OCI-LY1 (cell line): Measurements from ENCODE around the gene R3HDM1.

ENCODE experiments used
- H2AFZ ChIP-seq: fragments of 200-600 bp; sonication (generic), shearing (Covaris generic); 2 replicates; pipeline ENCODE4 v1.6.0; 2014; ENCODE audit warnings: antibody characterized with exemption, mild to moderate bottlenecking, low read length
- H3F3A ChIP-seq: fragments of 200-600 bp; sonication (generic), shearing (Covaris generic); 2 replicates; pipeline ENCODE4 v1.6.0; 2014; ENCODE audit warnings: mild to moderate bottlenecking, antibody characterized with exemption, low read length, moderate library complexity; ENCODE audit not compliant: insufficient read depth
- H3K27ac ChIP-seq: fragments of 200-600 bp; sonication (generic); 2 replicates; pipeline ENCODE4 v1.5.1; 2014; ENCODE audit warnings: low read length, mixed run types, mild to moderate bottlenecking, low read depth; ENCODE audit not compliant: poor library complexity, severe bottlenecking
- H3K27me3 ChIP-seq: fragments of 200-600 bp; sonication (generic); 2 replicates; pipeline ENCODE4 v1.6.0; 2014; ENCODE audit warnings: antibody characterized with exemption, mild to moderate bottlenecking, low read length, moderate library complexity; ENCODE audit not compliant: insufficient read depth
- H3K36me3 ChIP-seq: fragments of 200-600 bp; sonication (generic); 2 replicates; pipeline ENCODE4 v1.6.1; 2014; ENCODE audit warnings: mild to moderate bottlenecking, antibody characterized with exemption, low read length, moderate library complexity, mixed read lengths; ENCODE audit not compliant: insufficient read depth
- H3K4me1 ChIP-seq: fragments of 200-600 bp; sonication (generic); 2 replicates; pipeline ENCODE4 v1.5.1; 2014; ENCODE audit warnings: mild to moderate bottlenecking, low read length, moderate library complexity; ENCODE audit not compliant: insufficient read depth, severe bottlenecking
- H3K4me2 ChIP-seq: fragments of 200-600 bp; sonication (generic), shearing (Covaris generic); 2 replicates; pipeline ENCODE4 v1.6.1; 2014; ENCODE audit warnings: low read length
- H3K4me3 ChIP-seq: fragments of 200-600 bp; sonication (generic); 2 replicates; pipeline ENCODE4 v1.5.1; 2014; ENCODE audit warnings: low read length, low read depth, mild to moderate bottlenecking, mixed read lengths; ENCODE audit not compliant: poor library complexity, severe bottlenecking
- H3K79me2 ChIP-seq: fragments of 200-600 bp; shearing (Covaris generic); 2 replicates; pipeline ENCODE4 v1.6.1; 2016; ENCODE audit warnings: mixed run types, low read length, mixed read lengths; ENCODE audit not compliant: insufficient read depth
- H3K9ac ChIP-seq: fragments of 200-600 bp; sonication (generic), shearing (Covaris generic); 2 replicates; pipeline ENCODE4 v1.6.1; 2014; ENCODE audit warnings: mild to moderate bottlenecking, low read length, mixed read lengths
- H3K9me2 ChIP-seq: fragments of 200-600 bp; sonication (generic), shearing (Covaris generic); 2 replicates; pipeline ENCODE4 v1.6.1; 2014; ENCODE audit warnings: low read depth, mild to moderate bottlenecking, low read length, mixed read lengths
- H3K9me3 ChIP-seq: fragments of 200-600 bp; shearing (Covaris generic); 2 replicates; pipeline ENCODE4 v1.6.1; 2014; ENCODE audit warnings: low read length, mixed read lengths
- H4K20me1 ChIP-seq: fragments of 200-600 bp; sonication (generic), shearing (Covaris generic); 2 replicates; pipeline ENCODE4 v1.6.0; 2016; ENCODE audit warnings: mild to moderate bottlenecking, low read length; ENCODE audit not compliant: insufficient read depth
- EZH2 ChIP-seq: fragments of 200-600 bp; sonication (generic), shearing (Covaris generic); IDR thresholded peaks from 2 replicates; pipeline ENCODE4 v1.8.0; 2017; ENCODE audit warnings: borderline replicate concordance, mixed run types, mild to moderate bottlenecking, antibody characterized with exemption, low read length, moderate library complexity, mixed read lengths
- TF ChIP-seq, protein P1 (sequence below): fragments of 200-600 bp; sonication (generic), shearing (Covaris generic); IDR thresholded peaks from 2 replicates; pipeline ENCODE4 v1.5.1; 2017; ENCODE audit warnings: mild to moderate bottlenecking, antibody characterized with exemption, low read length, moderate library complexity, mixed read lengths

Gene R3HDM1

DNA sequence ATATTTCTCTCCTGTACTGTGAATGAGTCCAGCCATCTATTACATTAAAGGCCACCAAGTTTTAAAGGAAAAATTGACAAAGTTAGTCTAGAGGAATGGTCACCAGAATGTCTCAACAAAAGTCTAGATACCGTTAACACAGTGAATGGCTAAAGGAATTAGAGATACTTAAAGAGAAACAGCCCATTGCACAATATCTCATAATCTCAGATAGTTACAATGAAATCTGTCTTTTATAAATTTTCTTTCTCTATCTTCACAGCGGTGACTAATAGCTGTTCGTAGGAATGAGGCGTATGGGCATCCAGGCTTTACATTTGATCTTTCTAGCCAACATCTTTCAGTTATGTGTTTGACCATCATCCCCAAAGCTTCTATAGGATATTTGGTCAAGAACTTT, 30.6 kb downstream of the R3HDM1 start:
- Histone ChIP-seq H3K9me3 (no peaks in the 10 kb centered on the region), H4K20me1 (no peaks in the 10 kb centered on the region), H3K9ac (no peak overlapping the region), H3K79me2 (peaks cover 78% of the 10 kb centered on the region), H3F3A (0 out of 2 replicates have a peak, but pooled peaks cover 4% of the 10 kb centered on the region), H3K27ac (no peak overlapping the region), H2AFZ (no peak overlapping the region), H3K4me2 (no peak overlapping the region), H3K27me3 (no peaks in the 10 kb centered on the region), H3K9me2 (no peaks in the 10 kb centered on the region), H3K4me3 (no peak overlapping the region), H3K36me3 (peaks cover 40% of the 10 kb centered on the region), H3K4me1 (no peaks in the 10 kb centered on the region)
- TF ChIP-seq, protein P1, sequence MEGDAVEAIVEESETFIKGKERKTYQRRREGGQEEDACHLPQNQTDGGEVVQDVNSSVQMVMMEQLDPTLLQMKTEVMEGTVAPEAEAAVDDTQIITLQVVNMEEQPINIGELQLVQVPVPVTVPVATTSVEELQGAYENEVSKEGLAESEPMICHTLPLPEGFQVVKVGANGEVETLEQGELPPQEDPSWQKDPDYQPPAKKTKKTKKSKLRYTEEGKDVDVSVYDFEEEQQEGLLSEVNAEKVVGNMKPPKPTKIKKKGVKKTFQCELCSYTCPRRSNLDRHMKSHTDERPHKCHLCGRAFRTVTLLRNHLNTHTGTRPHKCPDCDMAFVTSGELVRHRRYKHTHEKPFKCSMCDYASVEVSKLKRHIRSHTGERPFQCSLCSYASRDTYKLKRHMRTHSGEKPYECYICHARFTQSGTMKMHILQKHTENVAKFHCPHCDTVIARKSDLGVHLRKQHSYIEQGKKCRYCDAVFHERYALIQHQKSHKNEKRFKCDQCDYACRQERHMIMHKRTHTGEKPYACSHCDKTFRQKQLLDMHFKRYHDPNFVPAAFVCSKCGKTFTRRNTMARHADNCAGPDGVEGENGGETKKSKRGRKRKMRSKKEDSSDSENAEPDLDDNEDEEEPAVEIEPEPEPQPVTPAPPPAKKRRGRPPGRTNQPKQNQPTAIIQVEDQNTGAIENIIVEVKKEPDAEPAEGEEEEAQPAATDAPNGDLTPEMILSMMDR, result no peak
- no peak for TF ChIP-seq EZH2

DNA sequence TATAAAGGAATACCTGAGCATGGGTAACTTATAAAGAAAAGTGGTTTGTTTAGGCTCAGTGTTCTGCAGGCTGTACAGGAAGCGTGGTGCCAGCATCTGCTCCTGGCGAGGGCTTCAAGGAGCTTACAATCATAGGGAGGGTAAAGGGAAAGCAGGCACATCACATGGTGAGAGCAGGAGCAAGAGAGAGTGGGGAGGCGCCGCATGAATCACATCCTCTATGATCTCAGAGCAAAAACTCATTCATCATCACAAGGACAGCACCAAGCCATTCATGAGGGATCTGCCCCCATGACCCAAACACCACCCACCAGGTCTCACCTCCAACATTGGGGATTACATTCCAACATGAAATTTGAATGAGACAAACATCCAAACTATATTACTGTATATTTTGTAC, 32.5 kb downstream of the R3HDM1 start:
- Histone ChIP-seq H4K20me1 (no peaks in the 10 kb centered on the region), H3K36me3 (peaks cover 46% of the 10 kb centered on the region), H3K27me3 (no peaks in the 10 kb centered on the region), H3K9me3 (no peaks in the 10 kb centered on the region), H3K4me2 (no peak overlapping the region), H3K4me3 (no peak overlapping the region), H3K9me2 (no peaks in the 10 kb centered on the region), H2AFZ (no peak overlapping the region), H3K4me1 (no peaks in the 10 kb centered on the region), H3F3A (0 out of 2 replicates have a peak, but pooled peaks cover 4% of the 10 kb centered on the region), H3K9ac (no peak overlapping the region), H3K27ac (no peak overlapping the region), H3K79me2 (peaks cover 64% of the 10 kb centered on the region)
- TF ChIP-seq EZH2, result no peak
- TF ChIP-seq, protein P1, result no peak

DNA sequence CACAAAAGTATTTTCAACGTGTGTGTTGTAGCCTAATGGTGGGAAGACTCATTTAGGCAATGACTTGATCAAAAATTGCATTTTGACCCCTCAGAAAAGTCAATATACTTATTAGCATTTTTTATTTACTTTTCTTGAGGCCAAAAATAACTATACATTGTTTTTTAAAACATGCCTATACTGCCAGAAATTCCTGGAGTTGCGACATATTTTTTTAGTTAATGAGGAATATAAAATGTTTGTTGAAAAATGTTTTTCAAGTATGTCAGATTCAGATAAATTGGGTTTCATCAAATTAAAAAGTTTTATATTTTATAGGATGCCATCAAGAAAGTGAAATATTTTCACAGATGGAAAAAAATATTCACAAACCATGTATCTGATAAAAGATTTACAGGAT, 39.6 kb downstream of the R3HDM1 start:
- Histone ChIP-seq H4K20me1 (no peaks in the 10 kb centered on the region), H3K79me2 (peaks cover 13% of the 10 kb centered on the region; the same call in 1 of the 2 replicates), H3K36me3 (peaks cover 52% of the 10 kb centered on the region), H3K9me2 (no peaks in the 10 kb centered on the region), H3K9me3 (no peaks in the 10 kb centered on the region), H3F3A (no peaks in the 10 kb centered on the region), H2AFZ (no peak overlapping the region), H3K4me1 (no peaks in the 10 kb centered on the region), H3K27me3 (no peaks in the 10 kb centered on the region), H3K9ac (no peak overlapping the region), H3K27ac (no peak overlapping the region), H3K4me2 (no peak overlapping the region), H3K4me3 (no peak overlapping the region)
- TF ChIP-seq EZH2, result no peak
- TF ChIP-seq, protein P1, result no peak
